HepG2 (cell line): ENCODE results near the gene LOC128125822.

Experiments used
- ETV5 ChIP-seq: IDR thresholded peaks from 2 replicates; pipeline ENCODE4 v1.6.1; 2018; ENCODE audit warnings: missing biosample characterization, missing genetic modification reagents, inconsistent platforms, borderline replicate concordance
- GTF3A ChIP-seq: sonication (generic); formaldehyde crosslinking; conservative IDR thresholded peaks from 2 replicates; pipeline ENCODE4 v1.4.0; 2020; ENCODE audit warnings: mild to moderate bottlenecking, missing genetic modification reagents
- HHEX ChIP-seq: IDR thresholded peaks from 2 replicates; pipeline ENCODE4 v1.6.1; 2016; ENCODE audit warnings: control low read depth
- HMG20B ChIP-seq: conservative IDR thresholded peaks from 2 replicates; pipeline ENCODE4 v1.6.1; 2016; ENCODE audit warnings: missing genetic modification reagents, missing compliant biosample characterization
- ISX ChIP-seq: sonication (generic); formaldehyde crosslinking; conservative IDR thresholded peaks from 2 replicates; pipeline ENCODE4 v1.5.0; 2020; ENCODE audit warnings: missing genetic modification reagents
- KAT8 ChIP-seq: IDR thresholded peaks from 2 replicates; pipeline ENCODE4 v1.6.1; 2016; ENCODE audit warnings: missing genetic modification reagents, missing compliant biosample characterization
- NCOA2 ChIP-seq: sonication (generic); formaldehyde crosslinking; IDR thresholded peaks from 2 replicates; pipeline ENCODE4 v1.8.0; 2022; ENCODE audit warnings: inconsistent platforms
- RBM22 ChIP-seq: fragments of 200-400 bp; formaldehyde crosslinking; optimal IDR thresholded peaks from 2 replicates; pipeline ENCODE3; 2017; ENCODE audit warnings: mild to moderate bottlenecking, low read length, moderate library complexity
- RFX5 ChIP-seq: IDR thresholded peaks from 2 replicates; pipeline ENCODE4 v1.6.1; 2011; ENCODE audit warnings: low read depth, low read length, improper control_type of control experiment
- SKI ChIP-seq: fragments of 450-650 bp; IDR thresholded peaks from one replicate; pipeline ENCODE4 v1.6.1; 2018; ENCODE audit warnings: mild to moderate bottlenecking; ENCODE audit not compliant: partially characterized antibody
- SUZ12 ChIP-seq: fragments of 150-350 bp; IDR thresholded peaks from 2 replicates; pipeline ENCODE4 v1.6.1; 2014; ENCODE audit warnings: low read depth, low read length
- TCF12 ChIP-seq, 2 experiments: fragments of 450-650 bp in 1 of 2; sonication (generic) in 1 of 2; formaldehyde crosslinking in 1 of 2; IDR thresholded peaks; 2 replicates each; pipeline versions ENCODE4 v1.6.1 to v1.8.0; 2017 to 2022; ENCODE audit warnings: antibody characterized with exemption in 1 of 2, mild to moderate bottlenecking in 1 of 2, missing genetic modification reagents in 1 of 2, moderate library complexity in 1 of 2
- ZNF432 ChIP-seq: sonication (generic); formaldehyde crosslinking; IDR thresholded peaks from 2 replicates; pipeline ENCODE4 v1.5.0; 2020; ENCODE audit warnings: missing genetic modification reagents, mild to moderate bottlenecking, borderline replicate concordance
- ZNF550 ChIP-seq: sonication (generic); formaldehyde crosslinking; IDR thresholded peaks from 2 replicates; pipeline ENCODE4 v1.4.0; 2020; ENCODE audit warnings: mild to moderate bottlenecking, missing genetic modification reagents, borderline replicate concordance
- ZNF567 ChIP-seq: sonication (generic); formaldehyde crosslinking; IDR thresholded peaks from 2 replicates; pipeline ENCODE4 v1.8.1; 2023; ENCODE audit warnings: mild to moderate bottlenecking, missing genetic modification reagents, borderline replicate concordance
- ZNF724P ChIP-seq: sonication (generic); formaldehyde crosslinking; IDR thresholded peaks from 2 replicates; pipeline ENCODE4 v1.8.0; 2022; ENCODE audit warnings: missing genetic modification reagents, borderline replicate concordance
- ZNF816 ChIP-seq: sonication (generic); formaldehyde crosslinking; IDR thresholded peaks from 2 replicates; pipeline ENCODE4 v1.8.0; 2022; ENCODE audit warnings: missing genetic modification reagents, mild to moderate bottlenecking, borderline replicate concordance
- ZNF83 ChIP-seq: sonication (generic); formaldehyde crosslinking; IDR thresholded peaks from 2 replicates; pipeline ENCODE4 v1.4.0; 2020; ENCODE audit warnings: missing genetic modification reagents, mild to moderate bottlenecking, borderline replicate concordance
- ZSCAN22 ChIP-seq: sonication (generic); formaldehyde crosslinking; IDR thresholded peaks from 2 replicates; pipeline ENCODE4 v1.4.0; 2020; ENCODE audit warnings: mild to moderate bottlenecking, missing genetic modification reagents
- TF ChIP-seq, protein P1 (sequence below): conservative IDR thresholded peaks from 2 replicates; pipeline ENCODE4 v1.6.1; 2018; ENCODE audit warnings: missing genetic modification reagents
- TF ChIP-seq, protein P2 (sequence below): sonication (generic); formaldehyde crosslinking; IDR thresholded peaks from 2 replicates; pipeline ENCODE4 v1.5.0; 2020; ENCODE audit warnings: missing genetic modification reagents
- TF ChIP-seq, protein P3 (sequence below): sonication (generic); formaldehyde crosslinking; IDR thresholded peaks from 2 replicates; pipeline ENCODE4 v1.4.0; 2020; ENCODE audit warnings: low read depth, mild to moderate bottlenecking, missing genetic modification reagents
- TF ChIP-seq, protein P4 (sequence below): sonication (generic); formaldehyde crosslinking; IDR thresholded peaks from 2 replicates; pipeline ENCODE4 v1.4.0; 2020; ENCODE audit warnings: mild to moderate bottlenecking, missing genetic modification reagents

LOC128125822 gene

DNA sequence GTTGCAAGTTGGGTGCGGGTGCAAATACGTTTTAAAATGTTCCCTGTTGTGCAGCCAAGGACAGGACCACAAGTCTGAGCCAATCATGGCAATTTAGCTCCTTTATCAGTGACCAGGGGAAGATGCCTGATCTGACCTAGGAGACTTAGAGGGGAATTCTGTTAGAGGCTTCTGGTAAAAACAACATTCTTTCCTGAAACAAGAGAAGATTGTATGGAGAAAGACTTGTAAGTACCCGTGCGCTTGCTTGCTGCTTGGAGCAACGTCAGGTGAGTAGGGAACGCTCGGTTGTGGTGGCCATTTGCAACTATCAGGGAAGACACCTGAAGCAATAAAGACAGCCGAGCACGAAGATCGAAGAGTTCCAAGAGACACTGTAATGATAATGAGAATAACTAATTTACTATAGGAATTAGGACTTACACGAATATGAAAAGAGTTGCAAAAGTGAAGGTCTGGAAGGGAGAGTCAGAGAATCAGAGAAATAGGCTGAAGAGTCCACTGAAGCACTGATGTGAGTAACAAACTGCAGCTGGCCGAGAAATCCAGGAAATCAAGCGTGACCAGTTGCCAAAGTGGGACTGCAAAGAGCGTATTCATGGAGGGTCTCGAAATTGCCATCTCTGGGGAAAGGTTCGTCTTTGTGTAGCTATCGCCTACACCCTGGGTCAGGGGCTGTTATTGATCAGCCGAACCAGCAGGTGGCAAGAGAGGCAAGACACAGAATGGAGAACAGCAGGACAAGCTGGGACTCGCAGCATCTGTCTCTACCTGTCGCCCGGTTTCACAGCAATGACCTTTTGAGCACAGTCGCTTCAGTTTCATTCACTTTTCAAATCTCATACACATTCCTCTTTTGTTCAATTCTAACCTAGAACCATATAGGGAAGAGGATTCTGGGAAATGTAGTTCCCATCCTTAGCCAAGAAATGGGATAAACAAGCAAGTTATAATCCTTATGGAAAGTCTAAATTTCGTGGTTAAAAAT is 26.1 kb downstream of the LOC128125822 start (continued):
- TF ChIP-seq HHEX (CRISPR knock-in tag), result no peak
- TF ChIP-seq, protein P1, sequence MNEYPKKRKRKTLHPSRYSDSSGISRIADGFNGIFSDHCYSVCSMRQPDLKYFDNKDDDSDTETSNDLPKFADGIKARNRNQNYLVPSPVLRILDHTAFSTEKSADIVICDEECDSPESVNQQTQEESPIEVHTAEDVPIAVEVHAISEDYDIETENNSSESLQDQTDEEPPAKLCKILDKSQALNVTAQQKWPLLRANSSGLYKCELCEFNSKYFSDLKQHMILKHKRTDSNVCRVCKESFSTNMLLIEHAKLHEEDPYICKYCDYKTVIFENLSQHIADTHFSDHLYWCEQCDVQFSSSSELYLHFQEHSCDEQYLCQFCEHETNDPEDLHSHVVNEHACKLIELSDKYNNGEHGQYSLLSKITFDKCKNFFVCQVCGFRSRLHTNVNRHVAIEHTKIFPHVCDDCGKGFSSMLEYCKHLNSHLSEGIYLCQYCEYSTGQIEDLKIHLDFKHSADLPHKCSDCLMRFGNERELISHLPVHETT, result no peak
- TF ChIP-seq ZNF724P (CRISPR knock-in tag), result no peak
- no peak for TF ChIP-seq ZSCAN22 (CRISPR knock-in tag)
- no peak for TF ChIP-seq SKI
- no peak for TF ChIP-seq GTF3A
- TF ChIP-seq, protein P2, sequence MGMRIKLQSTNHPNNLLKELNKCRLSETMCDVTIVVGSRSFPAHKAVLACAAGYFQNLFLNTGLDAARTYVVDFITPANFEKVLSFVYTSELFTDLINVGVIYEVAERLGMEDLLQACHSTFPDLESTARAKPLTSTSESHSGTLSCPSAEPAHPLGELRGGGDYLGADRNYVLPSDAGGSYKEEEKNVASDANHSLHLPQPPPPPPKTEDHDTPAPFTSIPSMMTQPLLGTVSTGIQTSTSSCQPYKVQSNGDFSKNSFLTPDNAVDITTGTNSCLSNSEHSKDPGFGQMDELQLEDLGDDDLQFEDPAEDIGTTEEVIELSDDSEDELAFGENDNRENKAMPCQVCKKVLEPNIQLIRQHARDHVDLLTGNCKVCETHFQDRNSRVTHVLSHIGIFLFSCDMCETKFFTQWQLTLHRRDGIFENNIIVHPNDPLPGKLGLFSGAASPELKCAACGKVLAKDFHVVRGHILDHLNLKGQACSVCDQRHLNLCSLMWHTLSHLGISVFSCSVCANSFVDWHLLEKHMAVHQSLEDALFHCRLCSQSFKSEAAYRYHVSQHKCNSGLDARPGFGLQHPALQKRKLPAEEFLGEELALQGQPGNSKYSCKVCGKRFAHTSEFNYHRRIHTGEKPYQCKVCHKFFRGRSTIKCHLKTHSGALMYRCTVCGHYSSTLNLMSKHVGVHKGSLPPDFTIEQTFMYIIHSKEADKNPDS (CRISPR knock-in tag), result no peak
- TF ChIP-seq, protein P3, sequence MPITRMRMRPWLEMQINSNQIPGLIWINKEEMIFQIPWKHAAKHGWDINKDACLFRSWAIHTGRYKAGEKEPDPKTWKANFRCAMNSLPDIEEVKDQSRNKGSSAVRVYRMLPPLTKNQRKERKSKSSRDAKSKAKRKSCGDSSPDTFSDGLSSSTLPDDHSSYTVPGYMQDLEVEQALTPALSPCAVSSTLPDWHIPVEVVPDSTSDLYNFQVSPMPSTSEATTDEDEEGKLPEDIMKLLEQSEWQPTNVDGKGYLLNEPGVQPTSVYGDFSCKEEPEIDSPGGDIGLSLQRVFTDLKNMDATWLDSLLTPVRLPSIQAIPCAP, result no peak
- TF ChIP-seq NCOA2 (CRISPR knock-in tag), result 0 out of 2 replicates have a peak, but pooled peaks have one; percentile 18
- TF ChIP-seq TCF12 (IDR thresholded peaks at IDR 0.05), result no peak
- TF ChIP-seq TCF12 (CRISPR knock-in tag; IDR thresholded peaks at IDR 0.05), result no peak
- no peak for TF ChIP-seq RBM22
- TF ChIP-seq ZNF816 (CRISPR knock-in tag), result no peak
- TF ChIP-seq ZNF550, result no peak
- 0 out of 2 replicates have a peak, but pooled peaks have one; percentile 14 for TF ChIP-seq HMG20B (CRISPR knock-in tag)
- no peak for TF ChIP-seq ZNF432
- no peak for TF ChIP-seq ZNF567
- TF ChIP-seq SUZ12, result no peak; the same call in 1 of the 2 replicates
- TF ChIP-seq ETV5 (CRISPR knock-in tag), result peak; percentile 15; the same call in 1 of the 2 replicates
- TF ChIP-seq ZNF83, result no peak
- 0 out of 2 replicates have a peak, but pooled peaks have one; percentile 39 for TF ChIP-seq ISX (CRISPR knock-in tag)
- TF ChIP-seq RFX5, result no peak
- TF ChIP-seq, protein P4, sequence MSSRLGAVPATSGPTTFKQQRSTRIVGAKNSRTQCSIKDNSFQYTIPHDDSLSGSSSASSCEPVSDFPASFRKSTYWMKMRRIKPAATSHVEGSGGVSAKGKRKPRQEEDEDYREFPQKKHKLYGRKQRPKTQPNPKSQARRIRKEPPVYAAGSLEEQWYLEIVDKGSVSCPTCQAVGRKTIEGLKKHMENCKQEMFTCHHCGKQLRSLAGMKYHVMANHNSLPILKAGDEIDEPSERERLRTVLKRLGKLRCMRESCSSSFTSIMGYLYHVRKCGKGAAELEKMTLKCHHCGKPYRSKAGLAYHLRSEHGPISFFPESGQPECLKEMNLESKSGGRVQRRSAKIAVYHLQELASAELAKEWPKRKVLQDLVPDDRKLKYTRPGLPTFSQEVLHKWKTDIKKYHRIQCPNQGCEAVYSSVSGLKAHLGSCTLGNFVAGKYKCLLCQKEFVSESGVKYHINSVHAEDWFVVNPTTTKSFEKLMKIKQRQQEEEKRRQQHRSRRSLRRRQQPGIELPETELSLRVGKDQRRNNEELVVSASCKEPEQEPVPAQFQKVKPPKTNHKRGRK, result no peak
- peak; percentile 81; the same call in 1 of the 2 replicates for TF ChIP-seq KAT8 (CRISPR knock-in tag)
